GM18867 (cell line): ENCODE results near the gene LOX.
"Not testable (repeated sequence)": the region's sequence is repeated elsewhere in the genome, so short reads cannot be mapped to it uniquely, and the experiment has no call there.

ENCODE experiments used
- ATAC-seq: cut with Tn5 transposase; IDR thresholded peaks from one replicate; pipeline ENCODE4 v1.9.1; 2021; ENCODE audit warnings: mild to moderate bottlenecking, moderate library complexity; ENCODE audit not compliant: unreplicated experiment

LOX gene

GRCh38 chr5:122099060-122099790 lies 21.2 kb upstream of the LOX start:
- no peak for ATAC-seq

GRCh38 chr5:122097391-122097790 lies 19.3 kb upstream of the LOX start:
- no peak for ATAC-seq

- no peak for ATAC-seq
Observed at GRCh38 chr5:122095158-122095557, 17.1 kb upstream of the LOX start.

- not testable (repeated sequence) for ATAC-seq
Observed at GRCh38 chr5:122094251-122094650, 16.2 kb upstream of the LOX start.

GRCh38 chr5:122093415-122094180 lies 15.5 kb upstream of the LOX start:
- no peak for ATAC-seq

- ATAC-seq, result no peak
Observed at GRCh38 chr5:122091936-122092600, 14.0 kb upstream of the LOX start.

- ATAC-seq, result no peak
Observed at GRCh38 chr5:122089096-122090013, 11.3 kb upstream of the LOX start.

- no peak for ATAC-seq
Observed at GRCh38 chr5:122085041-122085440, 7.0 kb upstream of the LOX start.

- ATAC-seq, result peak; percentile 82
Observed at GRCh38 chr5:122083535-122083934, 5.5 kb upstream of the LOX start.

GRCh38 chr5:122081541-122081940 lies 3.5 kb upstream of the LOX start:
- ATAC-seq, result no peak

GRCh38 chr5:122077366-122078115 lies 518 bp downstream of the LOX start:
- no peak for ATAC-seq

GRCh38 chr5:122076669-122077365 lies 1.2 kb downstream of the LOX start:
- no peak for ATAC-seq

GRCh38 chr5:122076050-122076461 lies 2.0 kb downstream of the LOX start:
- ATAC-seq, result no peak

- ATAC-seq, result peak; percentile 79
Observed at GRCh38 chr5:122073864-122074263, 4.2 kb downstream of the LOX start.

- no peak for ATAC-seq
Observed at GRCh38 chr5:122073018-122073417, 5.0 kb downstream of the LOX start.

GRCh38 chr5:122067390-122067789 lies 10.7 kb downstream of the LOX start:
- ATAC-seq, result no peak

- ATAC-seq, result no peak
Observed at GRCh38 chr5:122064992-122065391, 13.1 kb downstream of the LOX start.

GRCh38 chr5:122063836-122064235 lies 14.2 kb downstream of the LOX start:
- ATAC-seq, result no peak

GRCh38 chr5:122062205-122062604 lies 15.9 kb downstream of the LOX start:
- ATAC-seq, result no peak
